Measurements from ENCODE around the gene SENP3. TPM values are rescaled to one million over a fixed set of nuclear protein-coding genes. Genes with fewer than 3 reads are reported as not detected.

Gene SENP3
- total and polyA plus RNA-seq, 2 donors (not counting 3 experiments of a cell fraction or from before 2014, with no cell fraction given): 63.4 to 96.5 TPM

- no peaks in the 10 kb centered on the region for H3K79me2 ChIP-seq (ENCODE audit: control insufficient read depth, insufficient read depth, low read length)
- dilution Hi-C loops (cut with MboI; ENCODE audit: extremely low pct_ligation_motif_present, low sequenced_read_pairs): no loop called here
- ChIA-PET POLR2A (no interaction called here), CTCF (no interaction called here)
- no peaks in the 10 kb centered on the region for H4K20me1 ChIP-seq (replicated peaks; ENCODE audit: control insufficient read depth, extremely low read depth, insufficient read depth, low read length)
- H3K9ac ChIP-seq (replicated peaks; ENCODE audit: extremely low read depth, insufficient read depth, low read length): no peak overlapping the region
- no TSS peak for BruUV-seq (replicated peaks)
- H2AFZ ChIP-seq (ENCODE audit: low read depth, low read length): no peak overlapping the region
- no peaks in the 10 kb centered on the region for H3K9me3 ChIP-seq (replicated peaks; ENCODE audit: control insufficient read depth, insufficient read depth, low read length)
- H3K4me3 ChIP-seq (replicated peaks in 1 of 3; ENCODE audit: insufficient read depth in 1 of 3, low read depth in 1 of 3, low read length in 3 of 3): no peak overlapping the region
- H3K27ac ChIP-seq (ENCODE audit: insufficient read depth, low read depth, low read length): no peak overlapping the region
- DNase-seq (ENCODE audit: low read depth, low spot score) (no peak), FAIRE-seq (no peak)
- no peaks in the 10 kb centered on the region for H3K36me3 ChIP-seq (ENCODE audit: control insufficient read depth in 2 of 2, extremely low read depth in 1 of 2, insufficient read depth in 2 of 2, low read length in 2 of 2)
- no peaks in the 10 kb centered on the region for H3K27me3 ChIP-seq (ENCODE audit: control insufficient read depth in 2 of 2, insufficient read depth in 2 of 2, low read length in 2 of 2)
- intact Hi-C loops (cut with micrococcal nuclease): no loop called here
- no peaks in the 10 kb centered on the region for H3K4me1 ChIP-seq (ENCODE audit: control insufficient read depth, extremely low read depth, insufficient read depth, low read length)
- H3K9me1 ChIP-seq (replicated peaks; ENCODE audit: control insufficient read depth, extremely low read depth, insufficient read depth, low read length): no peaks in the 10 kb centered on the region
- no peak for TF ChIP-seq JUN (IDR thresholded peaks at IDR 0.05; ENCODE audit: borderline replicate concordance, insufficient read depth, insufficient read length, low read depth)
- TF ChIP-seq EZH2 (IDR thresholded peaks at IDR 0.05; ENCODE audit: borderline replicate concordance, low read depth, low read length, severe bottlenecking): no peak
- TF ChIP-seq FOS (IDR thresholded peaks at IDR 0.05; ENCODE audit: borderline replicate concordance, insufficient read depth, low read length): no peak
- no peak for TF ChIP-seq MYC (IDR thresholded peaks at IDR 0.05; ENCODE audit: low read depth, low read length)
- no peak for TF ChIP-seq POLR2A (IDR thresholded peaks at IDR 0.05; ENCODE audit: low read depth, low read length)
- TF ChIP-seq POLR2AphosphoS5 (IDR thresholded peaks at IDR 0.05; ENCODE audit: insufficient read depth, low read depth, low read length): no peak
- TF ChIP-seq CTCF (IDR thresholded peaks at IDR 0.05; ENCODE audit: extremely low read depth in 1 of 2, insufficient read depth in 1 of 2, low read depth in 1 of 2, low read length in 2 of 2): no peak
- no peak for TF ChIP-seq MAX (IDR thresholded peaks at IDR 0.05; ENCODE audit: insufficient read depth, insufficient read length)
- TF ChIP-seq GATA2 (IDR thresholded peaks at IDR 0.05; ENCODE audit: insufficient read depth, insufficient read length, low read depth, low read length): no peak
- no peak overlapping the region for H3K4me2 ChIP-seq (ENCODE audit: insufficient read depth, low read length)
These were observed 59.1 kb downstream of the SENP3 start for GRCh38 chr17:7620835-7621234.

Small RNA genes within 50 kb of the gene (small RNA-seq; reads per million reads assigned to genes)
- not detected for gene CD68 (ENCODE audit: insufficient read depth, insufficient read length, low read depth, low replicate concordance)
- gene RF00019 (ENCODE audit: insufficient read depth, insufficient read length, low read depth, low replicate concordance): not detected
- gene SNORA48 (ENCODE audit: insufficient read depth, insufficient read length, low read depth, low replicate concordance): not detected
- not detected for gene SNORD10 (ENCODE audit: insufficient read depth, insufficient read length, low read depth, low replicate concordance)

Other genes with a start within 250 kb of the SENP3 start
Only the 30 nearest of the 31 such genes appear.
- 34.2 and 44.9 TPM in 2 replicates for gene NEURL4, start 232.6 kb upstream of the SENP3 start, total RNA-seq
- gene NEURL4, start 232.6 kb upstream of the SENP3 start, polyA plus RNA-seq: 24.3 and 32.0 TPM in 2 replicates
- not detected in 2 replicates for gene ACAP1, start 225.4 kb upstream of the SENP3 start, total RNA-seq
- gene ACAP1, start 225.4 kb upstream of the SENP3 start, polyA plus RNA-seq: 0.46 TPM in 1 of 2 replicates, not detected in the other
- gene KCTD11, start 209.8 kb upstream of the SENP3 start, total RNA-seq: 3.5 and 3.8 TPM in 2 replicates
- 6.5 and 6.7 TPM in 2 replicates for gene KCTD11, start 209.8 kb upstream of the SENP3 start, polyA plus RNA-seq
- gene TMEM95, start 206.8 kb upstream of the SENP3 start, total RNA-seq: not detected in 2 replicates
- not detected in 2 replicates for gene TMEM95, start 206.8 kb upstream of the SENP3 start, polyA plus RNA-seq
- gene TNK1, start 180.8 kb upstream of the SENP3 start, total RNA-seq: 0.58 and 0.67 TPM in 2 replicates
- gene TNK1, start 180.8 kb upstream of the SENP3 start, polyA plus RNA-seq: 0.14 and 0.22 TPM in 2 replicates
- gene PLSCR3, start 167.4 kb upstream of the SENP3 start, total RNA-seq: 54.5 and 59.9 TPM in 2 replicates
- gene PLSCR3, start 167.4 kb upstream of the SENP3 start, polyA plus RNA-seq: 94.8 and 111 TPM in 2 replicates
- 57.3 and 67.4 TPM in 2 replicates for gene TMEM256, start 157.8 kb upstream of the SENP3 start, total RNA-seq
- 148 and 218 TPM in 2 replicates for gene TMEM256, start 157.8 kb upstream of the SENP3 start, polyA plus RNA-seq
- 25.9 and 29.2 TPM in 2 replicates for gene NLGN2, start 154.1 kb upstream of the SENP3 start, total RNA-seq
- gene NLGN2, start 154.1 kb upstream of the SENP3 start, polyA plus RNA-seq: 15.4 and 15.5 TPM in 2 replicates
- not detected in 2 replicates for gene SPEM1, start 141.6 kb upstream of the SENP3 start, total RNA-seq
- gene SPEM1, start 141.6 kb upstream of the SENP3 start, polyA plus RNA-seq: not detected in 2 replicates
- gene SPEM2, start 136.3 kb upstream of the SENP3 start, total RNA-seq: not detected in 2 replicates
- gene SPEM2, start 136.3 kb upstream of the SENP3 start, polyA plus RNA-seq: not detected in 2 replicates
- gene SPEM3, start 133.1 kb upstream of the SENP3 start, total RNA-seq: not detected in 2 replicates
- not detected in 2 replicates for gene SPEM3, start 133.1 kb upstream of the SENP3 start, polyA plus RNA-seq
- gene TMEM102, start 126.5 kb upstream of the SENP3 start, total RNA-seq: 6.1 and 6.5 TPM in 2 replicates
- gene TMEM102, start 126.5 kb upstream of the SENP3 start, polyA plus RNA-seq: 5.8 and 8.4 TPM in 2 replicates
- gene FGF11, start 122.4 kb upstream of the SENP3 start, total RNA-seq: 1.8 TPM in 1 of 2 replicates, not detected in the other
- 0.70 and 0.92 TPM in 2 replicates for gene FGF11, start 122.4 kb upstream of the SENP3 start, polyA plus RNA-seq
- gene CHRNB1, start 116.9 kb upstream of the SENP3 start, total RNA-seq: 5.4 and 5.6 TPM in 2 replicates
- gene CHRNB1, start 116.9 kb upstream of the SENP3 start, polyA plus RNA-seq: 9.3 and 9.6 TPM in 2 replicates
- gene ZBTB4, start 82.3 kb upstream of the SENP3 start, total RNA-seq: 26.5 and 27.4 TPM in 2 replicates
- 15.1 and 15.7 TPM in 2 replicates for gene ZBTB4, start 82.3 kb upstream of the SENP3 start, polyA plus RNA-seq
- not detected in 2 replicates for gene SLC35G6, start 80.5 kb upstream of the SENP3 start, total RNA-seq
- not detected in 2 replicates for gene SLC35G6, start 80.5 kb upstream of the SENP3 start, polyA plus RNA-seq
- 145 and 151 TPM in 2 replicates for gene POLR2A, start 77.6 kb upstream of the SENP3 start, total RNA-seq
- gene POLR2A, start 77.6 kb upstream of the SENP3 start, polyA plus RNA-seq: 25.1 and 45.9 TPM in 2 replicates
- 21.0 and 28.4 TPM in 2 replicates for gene TNFSF12, start 12.9 kb upstream of the SENP3 start, total RNA-seq
- 39.4 and 40.5 TPM in 2 replicates for gene TNFSF12, start 12.9 kb upstream of the SENP3 start, polyA plus RNA-seq
- gene TNFSF13, start 3.2 kb upstream of the SENP3 start, total RNA-seq: 3.7 and 5.4 TPM in 2 replicates
- 3.6 and 4.3 TPM in 2 replicates for gene TNFSF13, start 3.2 kb upstream of the SENP3 start, polyA plus RNA-seq
- gene CD68, start 17.7 kb downstream of the SENP3 start, total RNA-seq: 2.9 and 4.5 TPM in 2 replicates
- gene CD68, start 17.7 kb downstream of the SENP3 start, polyA plus RNA-seq: 29.1 and 30.8 TPM in 2 replicates
- 61.2 and 78.0 TPM in 2 replicates for gene MPDU1, start 21.9 kb downstream of the SENP3 start, total RNA-seq
- gene MPDU1, start 21.9 kb downstream of the SENP3 start, polyA plus RNA-seq: 368 and 384 TPM in 2 replicates
- 0.39 and 0.46 TPM in 2 replicates for gene SOX15, start 28.2 kb downstream of the SENP3 start, total RNA-seq
- gene SOX15, start 28.2 kb downstream of the SENP3 start, polyA plus RNA-seq: 0.19 and 0.26 TPM in 2 replicates
- gene FXR2, start 53.0 kb downstream of the SENP3 start, total RNA-seq: 33.1 and 40.1 TPM in 2 replicates
- gene FXR2, start 53.0 kb downstream of the SENP3 start, polyA plus RNA-seq: 48.9 and 59.9 TPM in 2 replicates
- gene SAT2, start 65.9 kb downstream of the SENP3 start, total RNA-seq: 51.8 and 52.5 TPM in 2 replicates
- 27.9 and 38.0 TPM in 2 replicates for gene SAT2, start 65.9 kb downstream of the SENP3 start, polyA plus RNA-seq
- gene SHBG, start 68.2 kb downstream of the SENP3 start, total RNA-seq: not detected in 2 replicates
- gene SHBG, start 68.2 kb downstream of the SENP3 start, polyA plus RNA-seq: 0.32 and 0.51 TPM in 2 replicates
- gene ATP1B2, start 89.0 kb downstream of the SENP3 start, total RNA-seq: not detected in 2 replicates
- gene ATP1B2, start 89.0 kb downstream of the SENP3 start, polyA plus RNA-seq: 0.06 TPM in 1 of 2 replicates, not detected in the other
- gene TP53, start 125.6 kb downstream of the SENP3 start, total RNA-seq: 128 and 138 TPM in 2 replicates
- 82.1 and 85.5 TPM in 2 replicates for gene TP53, start 125.6 kb downstream of the SENP3 start, polyA plus RNA-seq
- gene WRAP53, start 126.6 kb downstream of the SENP3 start, total RNA-seq: 23.7 and 28.0 TPM in 2 replicates
- 17.9 and 21.8 TPM in 2 replicates for gene WRAP53, start 126.6 kb downstream of the SENP3 start, polyA plus RNA-seq
- gene EFNB3, start 143.3 kb downstream of the SENP3 start, total RNA-seq: 1.1 and 1.4 TPM in 2 replicates
- gene EFNB3, start 143.3 kb downstream of the SENP3 start, polyA plus RNA-seq: 2.9 and 3.1 TPM in 2 replicates
- gene DNAH2, start 155.8 kb downstream of the SENP3 start, total RNA-seq: 0.11 TPM in 1 of 2 replicates, not detected in the other
- 0.06 and 0.10 TPM in 2 replicates for gene DNAH2, start 155.8 kb downstream of the SENP3 start, polyA plus RNA-seq